UCSD-AML1 (cell line): Measurements from ENCODE around the gene FAM149B1.
"Not testable (repeated sequence)": the region's sequence is repeated elsewhere in the genome, so short reads cannot be mapped to it uniquely, and the experiment has no call there.

Experiments
- DNase-seq: peaks from one replicate; lab custom pipeline; 2025; ENCODE audit not compliant: unreplicated experiment; lab: John Stamatoyannopoulos, UW

Gene FAM149B1

DNA sequence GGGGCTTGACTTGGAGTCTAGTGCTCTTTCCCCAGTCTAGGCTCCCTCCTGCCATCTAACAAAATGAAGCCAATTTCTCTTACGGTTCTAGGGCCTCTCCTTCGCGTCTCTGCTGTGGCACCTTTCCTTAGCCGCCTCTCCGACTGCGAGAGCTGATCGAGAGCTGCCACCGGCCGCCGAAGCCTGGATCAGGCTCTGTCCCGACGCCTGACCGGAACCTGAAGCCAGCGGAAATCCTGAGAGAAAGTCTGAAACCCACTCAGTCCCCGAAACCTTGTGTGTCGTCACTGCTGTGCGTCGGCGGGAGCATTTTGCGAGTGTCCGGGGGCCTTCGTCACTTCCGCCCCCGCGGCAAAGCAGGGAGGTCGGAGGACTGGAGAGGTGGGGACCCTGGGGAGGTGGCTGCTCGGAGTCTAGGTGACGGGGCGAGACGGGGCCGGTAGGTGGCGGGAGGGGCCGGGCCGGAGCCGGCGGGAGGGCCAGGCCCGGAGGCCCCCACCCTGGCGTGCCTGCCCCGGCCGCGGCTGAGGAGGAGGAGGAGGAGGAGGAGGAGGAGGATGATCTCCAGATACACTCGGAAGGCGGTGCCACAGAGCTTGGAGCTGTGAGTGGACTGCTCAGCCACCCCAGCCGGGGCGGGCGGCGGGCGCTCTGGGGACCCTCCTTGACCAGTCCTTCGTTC is at the start of gene FAM149B1, which contains the start of gene ECD:
Gene FAM149B1, plus strand, starts transcription at position 337 of the 682 bp plus-strand sequence. Its CDS starts 221 bp downstream, at position 558.
Gene ECD, minus strand, starts transcription at position 226 of the 682 bp plus-strand sequence. CDS start 4,071 bp downstream, outside the sequence.
- peak; percentile 94 for DNase-seq

DNA sequence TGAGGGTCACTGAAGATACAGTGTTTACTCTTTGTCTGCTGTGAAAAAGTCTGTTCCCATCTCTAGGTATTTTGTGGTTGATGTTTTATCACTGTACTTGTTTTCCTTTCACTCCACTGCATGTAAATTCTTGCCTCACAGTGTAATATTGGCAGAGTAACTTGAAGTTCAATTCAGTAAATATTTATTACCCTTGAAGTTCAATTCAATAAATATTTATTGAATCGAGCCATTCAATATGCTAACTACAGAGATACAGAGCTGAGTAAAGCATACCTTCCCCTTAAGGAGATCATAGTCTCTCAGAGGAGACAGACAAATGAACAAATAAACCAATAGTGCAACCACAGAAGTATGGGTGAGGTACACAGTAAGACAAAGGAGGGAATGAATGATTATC is 48.5 kb upstream of the FAM149B1 start:
- no peak for DNase-seq

DNA sequence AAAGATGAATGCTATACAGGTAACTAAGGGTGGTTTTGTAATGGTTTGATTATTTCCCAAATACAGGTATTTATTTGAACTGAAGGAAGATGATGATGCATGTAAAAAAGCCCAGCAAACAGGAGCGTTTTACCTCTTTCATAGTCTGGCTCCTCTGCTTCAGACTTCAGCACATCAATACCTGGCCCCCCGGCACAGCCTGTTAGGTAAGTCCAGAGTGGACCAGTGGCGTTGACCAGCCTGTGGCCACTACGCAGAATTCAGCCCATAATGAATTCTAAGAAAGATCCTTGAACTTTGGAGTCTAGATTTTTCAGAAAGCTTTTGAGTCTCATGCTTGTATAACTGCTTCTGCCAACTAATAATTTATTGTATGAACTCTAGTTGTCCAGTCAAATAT is 48.0 kb upstream of the FAM149B1 start:
- no peak for DNase-seq

DNA sequence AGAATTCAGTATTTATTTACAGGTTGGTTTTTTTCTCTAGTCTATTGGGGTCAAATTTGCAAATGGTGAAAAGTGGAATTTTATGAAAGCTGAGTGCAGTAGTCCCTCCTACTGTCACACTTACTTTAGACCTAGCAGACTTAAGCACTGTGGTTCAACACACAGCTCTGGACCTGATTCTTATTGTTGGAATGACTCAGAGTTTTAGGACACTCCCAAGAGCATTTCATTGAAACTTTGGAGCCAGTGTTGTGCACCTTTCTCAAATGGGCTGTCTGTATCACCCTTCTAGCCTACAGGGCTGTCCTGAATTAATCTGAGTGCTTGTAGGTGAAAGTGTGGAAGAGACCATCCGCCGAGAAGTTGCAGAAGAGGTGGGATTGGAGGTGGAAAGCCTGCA is 41.6 kb upstream of the FAM149B1 start:
- no peak for DNase-seq

DNA sequence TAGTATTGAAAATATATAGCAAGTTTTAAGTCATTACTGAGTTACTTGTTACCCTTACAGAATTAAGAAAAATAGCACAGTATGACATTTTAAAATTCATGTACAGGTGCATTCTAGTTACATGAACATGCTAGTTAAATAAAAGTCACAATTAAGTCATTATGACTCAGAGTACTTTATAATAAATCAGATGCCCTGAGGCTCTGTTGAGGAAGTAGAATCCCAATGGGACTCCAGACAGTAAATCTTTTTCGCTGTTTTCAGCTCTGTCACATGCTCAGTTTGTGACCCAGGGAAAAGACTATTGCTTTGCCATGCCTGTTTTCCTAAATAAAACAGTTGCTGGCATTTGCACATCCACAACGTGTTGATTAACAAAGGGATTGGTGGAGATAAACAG is 36.6 kb upstream of the FAM149B1 start:
- no peak for DNase-seq

DNA sequence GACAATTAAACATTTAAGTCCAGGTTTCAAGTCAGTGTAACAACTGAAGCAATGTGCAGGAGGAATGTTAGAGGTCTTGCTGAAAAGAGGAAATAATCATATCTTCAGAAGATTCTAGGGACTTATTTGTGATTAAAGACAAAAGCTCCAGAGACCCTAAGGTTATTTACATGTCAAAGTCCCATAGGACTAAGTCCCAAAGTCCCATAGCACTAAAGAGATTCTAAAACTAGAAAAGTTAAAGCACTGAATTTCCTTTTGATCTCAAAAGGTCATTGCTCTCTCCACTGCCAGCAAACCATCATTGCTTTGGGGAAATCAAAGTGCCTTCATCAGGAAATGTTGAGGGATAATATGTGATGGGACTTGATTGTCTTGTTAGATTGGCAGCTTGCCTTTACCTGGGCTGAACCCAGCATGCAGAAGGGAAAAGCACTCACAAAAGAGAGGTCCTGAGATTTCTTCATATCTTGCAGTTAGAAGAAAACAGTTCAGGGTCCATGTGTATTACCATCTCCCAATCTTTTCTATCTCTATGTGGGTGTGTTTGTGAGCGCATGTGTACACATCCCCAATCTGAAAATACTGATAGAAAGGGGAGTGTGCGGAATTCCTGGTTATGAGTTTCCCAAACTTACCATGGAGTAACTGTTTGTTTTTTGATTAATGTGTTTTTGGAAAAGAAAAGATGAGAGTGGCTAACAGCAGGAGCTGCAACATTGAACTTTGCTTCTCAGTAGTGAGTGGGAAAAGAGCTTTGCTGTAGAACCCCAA is 35.8 kb upstream of the FAM149B1 start:
- DNase-seq, result no peak

DNA sequence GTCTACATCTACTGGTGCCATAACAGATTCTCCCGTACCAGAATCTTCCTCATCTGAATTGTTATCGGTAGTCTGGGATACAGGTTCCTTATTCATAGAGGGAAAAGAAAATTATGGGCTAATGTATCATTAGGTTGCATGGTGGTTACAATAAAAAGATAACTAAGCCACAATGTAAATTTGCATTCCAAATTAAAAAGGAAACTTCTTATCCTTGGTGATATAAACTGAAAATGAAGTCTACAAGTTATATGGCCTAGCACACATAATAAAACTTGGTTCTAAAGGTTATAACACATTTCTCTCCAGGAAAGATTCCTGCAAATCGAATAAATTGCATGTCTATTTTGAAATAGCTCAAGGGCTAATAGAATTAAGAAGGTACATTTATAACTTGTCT is 33.2 kb upstream of the FAM149B1 start:
- DNase-seq, result no peak

DNA sequence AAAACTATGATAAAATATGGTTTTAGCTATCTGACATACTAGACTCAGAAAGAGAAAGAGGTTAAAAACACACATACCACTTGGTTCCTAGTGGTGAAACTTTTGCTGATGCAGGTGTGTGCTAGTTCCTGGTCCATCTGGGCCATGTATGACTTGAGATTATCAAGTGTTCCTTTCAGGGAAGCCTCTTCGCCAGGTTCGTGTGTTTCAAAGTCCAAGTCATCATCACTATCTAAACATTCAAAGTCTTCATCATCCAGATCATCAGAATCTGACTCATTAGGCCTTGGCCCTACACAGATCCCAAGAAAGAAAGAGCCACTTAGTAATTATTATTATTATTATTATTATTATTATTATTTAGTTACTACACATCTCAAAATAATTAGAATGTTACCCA is 31.3 kb upstream of the FAM149B1 start:
- no peak for DNase-seq

DNA sequence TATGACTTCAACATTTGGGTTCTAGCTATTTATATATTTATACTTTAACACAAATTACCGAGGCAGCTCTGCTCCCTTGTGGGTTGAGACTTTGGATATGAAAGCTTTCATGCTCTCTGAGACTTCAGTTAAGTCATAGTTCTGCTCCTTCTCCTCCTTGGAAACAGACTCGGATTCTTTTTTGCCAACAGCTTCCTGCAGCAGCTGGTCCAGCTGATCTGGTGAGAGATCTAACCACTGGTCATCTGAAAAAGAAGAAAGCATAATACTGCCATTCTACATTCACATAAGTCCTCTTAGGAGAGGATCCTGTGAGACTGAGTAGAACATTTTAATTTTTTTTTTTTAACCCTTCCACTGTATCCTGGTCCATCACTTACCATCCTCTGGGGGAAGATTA is 28.7 kb upstream of the FAM149B1 start:
- DNase-seq, result no peak

DNA sequence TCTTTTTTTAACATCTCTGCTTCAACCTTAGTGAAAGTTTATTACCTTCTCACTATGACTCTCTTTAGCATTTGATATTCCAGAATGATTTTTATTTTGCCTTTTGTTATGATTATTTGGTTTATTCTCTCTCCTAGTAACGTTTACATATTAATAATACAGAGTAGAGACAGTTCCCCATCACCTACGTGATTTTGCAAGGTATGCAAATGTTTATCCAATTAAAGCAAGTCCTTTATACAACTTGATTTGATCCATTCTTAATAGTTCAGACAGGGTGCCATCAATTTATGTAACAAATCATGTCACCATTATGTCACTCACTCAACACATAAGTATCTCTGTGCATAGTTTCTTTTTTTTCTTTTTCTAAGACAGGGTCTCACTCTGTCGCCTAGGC is 26.3 kb upstream of the FAM149B1 start:
- DNase-seq, result no peak

DNA sequence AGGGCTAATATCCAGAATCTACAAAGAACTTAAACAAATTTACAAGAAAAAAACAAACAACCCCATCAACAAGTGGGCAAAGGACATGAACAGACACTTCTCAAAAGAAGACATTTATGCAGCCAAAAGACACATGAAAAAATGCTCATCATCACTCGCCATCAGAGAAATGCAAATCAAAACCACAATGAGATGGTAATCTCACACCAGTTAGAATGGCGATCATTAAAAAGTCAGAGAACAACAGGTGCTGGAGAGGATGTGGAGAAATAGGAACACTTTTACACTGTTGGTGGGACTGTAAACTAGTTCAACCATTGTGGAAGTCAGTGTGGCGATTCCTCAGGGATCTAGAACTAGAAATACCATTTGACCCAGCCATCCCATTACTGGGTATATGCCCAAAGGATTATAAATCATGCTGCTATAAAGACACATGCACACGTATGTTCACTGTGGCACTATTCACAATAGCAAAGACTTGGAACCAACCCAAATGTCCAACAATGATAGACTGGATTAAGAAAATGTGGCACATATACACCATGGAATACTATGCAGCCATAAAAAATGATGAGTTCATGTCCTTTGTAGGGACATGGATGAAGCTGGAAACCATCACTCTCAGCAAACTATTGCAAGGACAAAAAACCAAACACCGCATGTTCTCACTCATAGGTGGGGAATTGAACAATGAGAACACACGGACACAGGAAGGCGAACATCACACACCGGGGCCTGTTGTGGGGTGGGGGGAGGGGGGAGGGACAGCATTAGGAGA is 17.1 kb upstream of the FAM149B1 start:
- DNase-seq, result not testable (repeated sequence)

DNA sequence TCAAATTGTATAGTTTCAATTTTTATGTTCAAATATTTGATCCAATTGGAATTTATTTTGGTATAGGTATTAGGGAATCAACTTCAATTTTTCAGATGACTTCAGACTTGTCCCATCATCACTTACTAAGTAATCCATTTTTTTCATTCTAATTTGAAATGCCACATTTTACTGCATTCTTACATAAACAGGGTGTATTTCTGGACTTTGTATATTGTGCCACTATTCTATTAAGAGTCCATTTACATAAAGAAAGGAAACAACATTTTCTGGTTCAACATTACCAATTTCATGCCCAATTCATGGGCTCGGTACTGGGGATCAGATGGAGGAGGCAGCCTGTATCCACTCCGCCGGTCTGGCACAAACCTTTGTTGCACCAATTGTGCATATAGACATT is 15.9 kb upstream of the FAM149B1 start:
- no peak for DNase-seq

DNA sequence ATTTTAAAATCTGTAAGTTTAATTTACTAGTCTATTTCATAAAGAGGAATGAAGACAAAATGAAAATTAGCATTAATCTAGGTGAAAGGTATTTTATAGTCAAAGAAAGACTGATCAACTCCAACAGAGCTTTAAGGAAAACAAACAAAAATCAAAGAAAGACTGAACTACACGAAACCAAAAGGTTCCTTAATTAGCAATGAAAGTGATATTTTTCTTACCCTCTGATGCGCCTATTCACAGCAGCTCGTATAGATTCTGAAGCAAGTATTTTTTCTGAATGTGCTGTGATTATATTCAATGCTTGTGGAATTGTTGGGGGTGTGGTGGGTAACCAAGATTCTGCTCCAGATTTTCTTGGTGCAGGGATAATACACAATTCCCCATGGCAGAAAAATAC is 11.9 kb upstream of the FAM149B1 start:
- no peak for DNase-seq

DNA sequence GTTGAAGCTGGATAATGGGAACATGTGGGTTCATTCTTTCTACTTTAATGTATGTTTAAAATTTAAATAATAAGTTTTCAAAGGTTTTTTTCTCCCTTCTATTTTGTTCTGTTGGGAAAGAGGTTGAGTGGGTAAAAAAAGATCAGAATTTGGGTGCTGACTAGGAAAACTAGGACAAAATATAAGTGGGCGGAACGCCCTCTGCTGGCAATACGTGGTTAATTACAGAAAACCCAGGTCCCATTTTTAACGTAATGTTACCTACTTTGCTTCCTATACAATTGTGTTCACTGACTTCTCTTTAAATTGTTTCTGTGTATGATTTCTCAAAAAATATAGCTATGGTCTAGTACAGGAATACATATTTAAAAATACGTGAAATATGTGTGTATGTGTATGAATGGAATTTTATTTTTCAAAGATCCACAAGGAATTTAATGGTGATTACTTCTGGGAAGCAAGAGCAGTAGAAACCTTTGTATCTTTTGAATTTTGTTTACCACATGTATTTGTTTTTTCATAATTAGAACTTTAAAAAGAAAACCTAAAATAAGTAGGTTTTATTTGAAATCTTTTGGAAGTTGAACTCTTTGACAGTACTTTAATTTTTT is 8.8 kb upstream of the FAM149B1 start:
- DNase-seq, result peak; percentile 31

DNA sequence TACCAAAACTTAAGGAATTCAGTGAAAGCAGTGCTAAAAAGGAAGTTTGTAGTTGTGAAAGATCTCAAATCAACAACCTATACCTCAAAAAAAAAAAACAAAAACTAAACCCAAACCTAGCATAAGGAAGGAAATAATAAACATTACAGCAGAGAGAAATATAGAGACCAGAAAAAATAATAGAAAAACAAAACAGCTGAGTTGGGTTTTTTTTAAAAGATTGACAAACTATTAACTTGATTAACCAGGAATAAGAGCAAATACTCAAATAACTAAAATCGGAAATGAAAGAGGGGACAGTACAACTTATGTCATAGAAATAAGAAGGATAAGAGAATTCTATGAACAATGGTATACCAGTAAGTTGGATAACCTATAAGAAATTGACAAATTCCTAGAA is 6.8 kb upstream of the FAM149B1 start:
- no peak for DNase-seq

DNA sequence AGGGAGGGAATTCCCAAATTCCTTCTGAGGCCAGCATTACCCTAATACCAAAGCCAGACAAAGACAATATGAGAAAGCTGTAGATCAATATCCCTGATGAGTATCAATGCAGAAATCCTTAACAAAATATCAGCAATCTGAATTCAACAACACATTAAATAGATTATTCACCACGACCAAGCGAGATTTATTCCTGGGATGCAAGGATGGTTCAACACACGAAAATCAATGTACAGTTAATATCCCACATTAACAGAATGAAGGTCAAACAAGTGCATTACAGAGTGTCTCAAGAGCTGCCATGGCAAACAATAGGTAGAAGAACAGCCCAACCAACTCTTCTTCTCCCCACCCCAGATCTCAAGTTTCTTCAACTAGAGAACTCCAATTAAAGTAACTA is 6.3 kb upstream of the FAM149B1 start:
- DNase-seq, result no peak

DNA sequence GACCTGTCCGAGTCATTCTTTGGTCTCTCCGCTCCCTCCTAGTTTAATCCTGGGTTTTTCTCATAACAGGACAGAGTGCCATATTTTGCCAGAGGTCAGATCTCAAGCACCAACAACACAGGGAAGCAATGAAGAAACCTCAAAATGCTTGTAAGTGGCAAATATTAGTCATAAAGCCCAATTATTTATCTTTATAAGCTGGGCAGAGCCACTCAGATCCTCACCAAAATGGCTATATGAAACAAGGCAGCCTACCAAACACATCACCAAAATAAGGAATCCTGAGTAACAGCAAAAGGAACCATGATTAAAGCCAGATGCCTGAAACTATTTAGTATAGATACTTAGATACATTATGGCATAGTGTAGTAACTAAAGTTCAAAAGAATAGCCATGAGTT is 4.8 kb upstream of the FAM149B1 start:
- no peak for DNase-seq

DNA sequence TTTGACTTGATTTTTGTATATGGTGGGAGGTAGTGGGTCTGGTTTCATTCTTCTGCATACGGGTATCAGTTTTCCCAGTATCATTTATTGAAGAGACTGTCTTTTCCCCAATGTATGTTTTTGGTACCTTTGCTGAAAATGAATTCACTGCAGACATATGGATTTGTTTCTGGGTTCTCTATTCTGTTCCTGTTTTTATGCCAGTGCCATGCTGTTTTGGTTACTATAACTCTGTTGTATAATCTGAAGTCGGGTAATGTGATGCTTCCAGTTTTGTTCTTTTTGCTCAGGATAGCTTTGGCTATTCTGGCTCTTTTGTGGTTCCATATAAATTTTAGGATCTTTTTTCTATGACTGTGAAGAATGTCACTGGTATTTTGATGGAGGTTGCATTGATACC is 947 bp upstream of the FAM149B1 start:
- DNase-seq, result no peak

DNA sequence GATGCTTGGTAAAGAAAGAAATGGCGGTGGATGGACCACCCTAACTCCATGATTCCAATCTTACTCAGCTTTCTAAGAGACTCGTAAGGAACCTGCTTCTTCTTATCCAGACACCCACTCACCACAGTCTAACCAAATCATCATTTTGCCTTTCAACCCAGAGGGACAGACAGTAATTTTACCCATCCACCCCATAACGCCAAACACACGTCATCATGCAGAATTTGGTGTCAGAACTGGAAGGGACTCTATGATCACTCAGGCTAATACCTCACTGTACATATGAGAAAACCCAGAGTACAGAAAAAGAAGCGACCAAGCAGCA is 499 bp upstream of the FAM149B1 start:
- no peak for DNase-seq

DNA sequence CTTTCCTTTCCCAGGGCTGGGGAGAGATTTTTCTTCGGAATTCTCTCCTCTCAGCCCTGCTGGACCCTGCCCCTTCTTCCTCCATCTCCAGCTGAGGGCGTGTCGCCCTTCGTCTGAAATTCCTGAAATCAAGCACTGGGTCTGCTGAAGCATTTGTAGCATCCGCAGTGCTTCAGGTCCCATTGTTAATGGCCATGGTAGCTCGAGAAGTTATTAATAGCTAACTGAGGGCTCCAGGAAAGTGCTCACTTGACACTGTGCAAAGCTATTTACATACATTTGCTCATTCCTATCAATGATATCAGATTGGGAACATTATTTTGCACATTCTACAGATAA is 515 bp downstream of the FAM149B1 start:
- DNase-seq, result no peak

DNA sequence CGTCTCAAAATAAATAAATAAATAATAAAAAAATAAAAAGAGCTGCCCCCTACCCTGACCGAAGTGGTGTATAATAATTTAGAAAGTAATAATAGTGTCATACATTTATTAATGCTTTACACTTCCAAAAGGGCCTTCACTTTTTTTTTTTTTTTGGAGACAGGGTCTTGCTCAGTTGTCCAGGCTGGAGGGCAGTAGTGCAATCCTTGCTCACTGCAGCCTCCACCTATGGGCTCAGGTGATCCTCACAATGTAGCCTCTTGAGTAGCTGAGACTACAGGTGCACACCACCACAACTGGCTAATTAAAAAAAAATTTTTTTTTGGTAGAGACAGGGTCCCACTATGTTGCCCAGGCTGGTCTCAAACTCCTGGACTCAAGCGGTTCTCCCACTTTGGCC is 1.4 kb downstream of the FAM149B1 start:
- DNase-seq, result no peak

DNA sequence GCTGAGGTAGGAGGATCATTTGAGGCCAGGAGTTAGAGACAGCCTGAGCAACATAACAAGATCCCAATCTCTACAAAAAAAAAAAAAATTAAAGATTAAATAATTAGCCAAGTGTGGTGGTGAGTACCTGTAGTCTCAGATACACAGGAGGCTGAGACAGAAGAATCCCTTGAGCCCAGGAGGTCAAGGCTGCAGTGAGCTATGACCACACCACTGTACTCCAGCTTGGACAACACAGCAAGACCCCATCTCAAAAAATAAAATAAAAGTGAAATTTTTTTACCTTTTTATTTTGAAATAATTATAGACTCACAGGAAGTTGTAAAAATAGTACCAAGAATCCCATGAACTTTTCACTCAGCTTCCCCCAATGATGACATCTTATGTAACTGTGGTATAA is 4.9 kb downstream of the FAM149B1 start:
- no peak for DNase-seq
